ENCODE data around the gene GOLGA6B. TPM values are rescaled to one million over a fixed set of nuclear protein-coding genes. Genes with fewer than 3 reads are reported as not detected.

GOLGA6B gene
- total and polyA plus RNA-seq, 7 donors, result 0.04 TPM; not detected in 6

- Histone ChIP-seq H3K4me1 (peaks cover 9% of the 10 kb centered on the region), H3K36me3 (ENCODE audit: insufficient read depth in 1 of 2, low read depth in 1 of 2) (no peaks in the 10 kb centered on the region), H3K27ac (peak within 1 kb of the TSS; percentile 87), H3K27me3 (ENCODE audit: insufficient read depth in 3 of 3, low read length in 2 of 3) (no peaks in the 10 kb centered on the region), H3K4me3 (peak within 1 kb of the TSS; percentile 86), H3K9me3 (no peaks in the 10 kb centered on the region)
- peak; percentile 87 to 93 for DNase-seq
- WGBS, 3 donors, result 0% methylated on average over 49 of the region's 49 CpGs
- intact Hi-C loops (cut with DNase I), result loop anchor here in 1 of 2 donors (10.0 kb wide), 1 partner anchor 211 kb away; the partner anchor contains the start of gene ARIH1
- peak; percentile 96 to 98 (median 98) for ATAC-seq
- no peak for TF ChIP-seq CTCF (IDR thresholded peaks at IDR 0.05)
Measured at GRCh38 chr15:72685925-72686794, 31.7 kb downstream of the GOLGA6B start, which contains the start of the genes BBS4 and HIGD2B. TSS of gene BBS4 (plus strand) at chr15:72686207. CDS start at chr15:72686228, 21 bp downstream. TSS of gene HIGD2B (minus strand) at chr15:72686182. CDS start at chr15:72676374, 9,808 bp downstream.

- H3K9me3 ChIP-seq, result no peaks in the 10 kb centered on the region
- no peak for TF ChIP-seq CTCF (IDR thresholded peaks at IDR 0.05)
- H3K27ac ChIP-seq, result no peak overlapping the region
- ATAC-seq (no peak), DNase-seq (no peak)
- H3K4me3 ChIP-seq, result no peak overlapping the region
- WGBS, 3 donors, result 96 to 99% (median 97%) methylated on average over 5 of the region's 5 CpGs
- intact Hi-C loops (cut with DNase I), result loop anchor here in 1 of 2 donors (10.0 kb wide), 1 partner anchor 214 kb away; the partner anchor contains the start of gene ARIH1
- H3K27me3 ChIP-seq (ENCODE audit: insufficient read depth in 3 of 3, low read length in 2 of 3), result no peaks in the 10 kb centered on the region
- no peaks in the 10 kb centered on the region for H3K36me3 ChIP-seq (ENCODE audit: insufficient read depth in 1 of 2, low read depth in 1 of 2)
- H3K4me1 ChIP-seq, result peaks cover 9% of the 10 kb centered on the region
Measured at GRCh38 chr15:72688697-72689096, 34.2 kb downstream of the GOLGA6B start.

- no peaks in the 10 kb centered on the region for H3K27me3 ChIP-seq (ENCODE audit: insufficient read depth in 3 of 3, low read length in 2 of 3)
- TF ChIP-seq CTCF (IDR thresholded peaks at IDR 0.05), result no peak
- ATAC-seq (no peak), DNase-seq (no peak)
- H3K9me3 ChIP-seq, result no peaks in the 10 kb centered on the region
- intact Hi-C loops (cut with DNase I), result no loop called here
- H3K4me3 ChIP-seq, result no peak overlapping the region
- H3K27ac ChIP-seq, result no peak overlapping the region
- 70 to 77% (median 73%) methylated on average over 5 of the region's 5 CpGs for WGBS, 3 donors
- no peaks in the 10 kb centered on the region for H3K4me1 ChIP-seq
- peaks cover 0 to 5% of the 10 kb centered on the region in 2 donors for H3K36me3 ChIP-seq (ENCODE audit: insufficient read depth in 1 of 2, low read depth in 1 of 2)
Measured at GRCh38 chr15:72690938-72691337, 36.4 kb downstream of the GOLGA6B start.

GRCh38 chr15:72698938-72699337, 44.4 kb downstream of the GOLGA6B start:
- Histone ChIP-seq H3K4me3 (no peak overlapping the region), H3K36me3 (ENCODE audit: insufficient read depth in 1 of 2, low read depth in 1 of 2) (peaks cover 0 to 7% of the 10 kb centered on the region in 2 donors), H3K9me3 (no peaks in the 10 kb centered on the region), H3K27ac (no peak overlapping the region), H3K27me3 (ENCODE audit: insufficient read depth in 3 of 3, low read length in 2 of 3) (no peaks in the 10 kb centered on the region), H3K4me1 (no peaks in the 10 kb centered on the region)
- DNase-seq (no peak), ATAC-seq (no peak)
- WGBS, 3 donors, result 95 to 98% (median 97%) methylated on average over 5 of the region's 5 CpGs
- intact Hi-C loops (cut with DNase I), result no loop called here
- no peak for TF ChIP-seq CTCF (IDR thresholded peaks at IDR 0.05)
